22Rv1 (cell line): Measurements from ENCODE around the gene IQSEC1.

ENCODE experiments used
- CTCF ChIP-seq: fragments of 450-650 bp; IDR thresholded peaks from 2 replicates; pipeline ENCODE4 v1.5.1; 2017; ENCODE audit warnings: mild to moderate bottlenecking
- ZFX ChIP-seq: fragments of 450-650 bp; IDR thresholded peaks from 2 replicates; pipeline ENCODE4 v1.6.1; 2017; ENCODE audit warnings: antibody characterized with exemption, borderline replicate concordance

GRCh38 chr3:12991861-12992281, 81.4 kb downstream of the IQSEC1 start:
- TF ChIP-seq CTCF = no peak
- TF ChIP-seq ZFX = no peak
